Mononuclear cell (primary cell): ENCODE measurements around the gene CPNE6. TPM values are rescaled to one million over a fixed set of nuclear protein-coding genes. Genes with fewer than 3 reads are reported as not detected.

ENCODE experiments used
- total RNA-seq: library from RNA; depleted of rRNA; stranded (reverse); fragments of >200 nt; gene quantifications from one replicate; pipeline ENCODE4 v1.2.3, GENCODE V29; 2012

CPNE6 gene
- total RNA-seq, 1 donor = not detected

Other genes with a start within 250 kb of the CPNE6 start
- 14.1 TPM for gene DHRS4, start 117.8 kb upstream of the CPNE6 start, total RNA-seq
- 5.6 TPM for gene DHRS4L2, start 82.6 kb upstream of the CPNE6 start, total RNA-seq
- 0.52 TPM for gene CARMIL3, start 19.6 kb upstream of the CPNE6 start, total RNA-seq
- 4.6 TPM for gene PCK2, start 22.7 kb downstream of the CPNE6 start, total RNA-seq
- 59.1 TPM for gene DCAF11, start 43.2 kb downstream of the CPNE6 start, total RNA-seq
- 1.2 TPM for gene NRL, start 43.4 kb downstream of the CPNE6 start, total RNA-seq
- gene FITM1, start 59.1 kb downstream of the CPNE6 start, total RNA-seq = 0.42 TPM
- gene PSME1, start 64.6 kb downstream of the CPNE6 start, total RNA-seq = 218 TPM
- gene EMC9, start 70.0 kb downstream of the CPNE6 start, total RNA-seq = 4.1 TPM
- gene PSME2, start 75.0 kb downstream of the CPNE6 start, total RNA-seq = 78.9 TPM
- gene RNF31, start 75.9 kb downstream of the CPNE6 start, total RNA-seq = 38.4 TPM
- 126 TPM for gene IRF9, start 89.7 kb downstream of the CPNE6 start, total RNA-seq
- gene REC8, start 100.5 kb downstream of the CPNE6 start, total RNA-seq = 22.7 TPM
- 13.3 TPM for gene IPO4, start 117.3 kb downstream of the CPNE6 start, total RNA-seq
- 13.6 TPM for gene TM9SF1, start 123.9 kb downstream of the CPNE6 start, total RNA-seq
- 0.31 TPM for gene TSSK4, start 134.1 kb downstream of the CPNE6 start, total RNA-seq
- gene CHMP4A, start 141.9 kb downstream of the CPNE6 start, total RNA-seq = 90.8 TPM
- gene MDP1, start 144.5 kb downstream of the CPNE6 start, total RNA-seq = 4.5 TPM
- 51.2 TPM for gene NEDD8, start 160.8 kb downstream of the CPNE6 start, total RNA-seq
- gene GMPR2, start 161.4 kb downstream of the CPNE6 start, total RNA-seq = 31.1 TPM
- gene TINF2, start 171.1 kb downstream of the CPNE6 start, total RNA-seq = 70.7 TPM
- 4.2 TPM for gene TGM1, start 191.6 kb downstream of the CPNE6 start, total RNA-seq
- gene RABGGTA, start 200.0 kb downstream of the CPNE6 start, total RNA-seq = 25.1 TPM
- 10.4 TPM for gene DHRS1, start 228.2 kb downstream of the CPNE6 start, total RNA-seq
- 11.2 TPM for gene NOP9, start 228.3 kb downstream of the CPNE6 start, total RNA-seq
- gene CIDEB, start 236.4 kb downstream of the CPNE6 start, total RNA-seq = 14.4 TPM
- gene LTB4R2, start 238.6 kb downstream of the CPNE6 start, total RNA-seq = 12.6 TPM
- 12.5 TPM for gene LTB4R, start 239.9 kb downstream of the CPNE6 start, total RNA-seq